Right lobe of liver (tissue), 4 donors: Measurements from ENCODE around the gene ZNF155.

Source experiments
- CTCF ChIP-seq, 4 donors: fragments of 200-600 bp in 3 of 4; fragments of 450-650 bp in 1 of 4; IDR thresholded peaks; one replicate each; pipeline versions ENCODE4 v1.5.1 to v1.8.0; 2016 to 2022; ENCODE audit warnings: antibody characterized with exemption in 4 of 4, mild to moderate bottlenecking in 2 of 4
- POLR2A ChIP-seq: fragments of 450-650 bp; IDR thresholded peaks from one replicate; pipeline ENCODE4 v1.6.1; 2017; ENCODE audit warnings: antibody characterized with exemption, mild to moderate bottlenecking
- donor health status: DM: no; HTN: no; CAD: no.
- donor health status: DM: no; HTN: no; CAD: no.
- donor health status: DM: no; HTN: yes; CAD: no.

GRCh38 chr19:43976732-43977131 is 7.3 kb upstream of the ZNF155 start:
- TF ChIP-seq POLR2A (no peak), CTCF (IDR thresholded peaks at IDR 0.05) (no peak)
